ENCODE data around the gene SPACA9. TPM values are rescaled to one million over a fixed set of nuclear protein-coding genes. Genes with fewer than 3 reads are reported as not detected.

Gene SPACA9
- total and polyA plus RNA-seq, 10 of the 15 experiments (the other 5 are each of a cell fraction or from before 2014, with no cell fraction given), result 0.68 to 2.9 (median 1.0) TPM

- ChIA-PET SMC1A (ENCODE audit: uncharacterized antibody, unreplicated experiment) (interaction anchor here (0.8 kb wide), 1 partner anchor 11 kb away, joined by 3 read pairs; no protein-coding TSS in a partner anchor), RAD21 (ENCODE audit: unreplicated experiment) (interaction anchor here (0.6 to 1.1 kb wide), 2 partner anchors 17 to 227 kb away, joined by 3 to 4 read pairs; partner anchors contain the start of gene DDX31), POLR2A (interaction anchor here (0.6 kb wide), 1 partner anchor 9 kb away, joined by 6 read pairs; no protein-coding TSS in a partner anchor), CTCF (interaction anchor here (0.6 to 2.2 kb wide), 2 partner anchors 8 to 485 kb away, joined by 3 to 9 read pairs; no protein-coding TSS in a partner anchor)
- Histone ChIP-seq H2AFZ (ENCODE audit: control insufficient read depth, low read depth, low read length) (no peak overlapping the region), H3K4me1 (ENCODE audit: control insufficient read depth, insufficient read depth, low read length) (no peaks in the 10 kb centered on the region), H3K9me3 (replicated peaks; ENCODE audit: control insufficient read depth, insufficient read depth, low read length) (no peaks in the 10 kb centered on the region), H3K27me3 (replicated peaks in 1 of 2; ENCODE audit: control insufficient read depth in 2 of 2, insufficient read depth in 2 of 2, low read length in 1 of 2) (no peaks in the 10 kb centered on the region), H3K4me3 (no peak overlapping the region), H3K36me3 (ENCODE audit: control insufficient read depth in 2 of 2, insufficient read depth in 2 of 2, low read length in 1 of 2) (peaks cover 2 to 18% of the 10 kb centered on the region in 2 experiments), H4K20me1 (ENCODE audit: control insufficient read depth, insufficient read depth) (no peaks in the 10 kb centered on the region), H3K9ac (ENCODE audit: control insufficient read depth, insufficient read depth, low read length) (no peak overlapping the region), H3K27ac (ENCODE audit: control insufficient read depth, insufficient read depth) (no peak overlapping the region), H3K4me2 (ENCODE audit: control insufficient read depth, insufficient read depth) (no peak overlapping the region), H3K79me2 (ENCODE audit: control insufficient read depth, insufficient read depth, low read length) (no peaks in the 10 kb centered on the region)
- intact Hi-C loops (cut with micrococcal nuclease; ENCODE audit: unreplicated experiment), result no loop called here
- in situ Hi-C loops (cut with MboI), result no loop called here
- FAIRE-seq (no peak), ATAC-seq (no peak), DNase-seq (ENCODE audit: low read depth, low spot score) (no peak)
- TF ChIP-seq ASH2L (IDR thresholded peaks at IDR 0.05; ENCODE audit: borderline replicate concordance, low read depth) (no peak), IKZF2 (IDR thresholded peaks at IDR 0.05) (no peak), NFYA (IDR thresholded peaks at IDR 0.05; ENCODE audit: borderline replicate concordance, low read depth, low read length) (no peak), TCF7 (IDR thresholded peaks at IDR 0.05; ENCODE audit: borderline replicate concordance) (no peak), RAD51 (IDR thresholded peaks at IDR 0.05) (no peak), ESRRA (IDR thresholded peaks at IDR 0.05; ENCODE audit: low read length) (no peak), CEBPB (IDR thresholded peaks at IDR 0.05; ENCODE audit: borderline replicate concordance in 1 of 2, low read depth in 2 of 2, low read length in 2 of 2) (no peak), SREBF1 (IDR thresholded peaks at IDR 0.05; ENCODE audit: low read length) (no peak), MEF2A (IDR thresholded peaks at IDR 0.05; ENCODE audit: insufficient read depth, low read depth, low read length) (no peak), NR2C1 (IDR thresholded peaks at IDR 0.05) (no peak), TARDBP (IDR thresholded peaks at IDR 0.05; ENCODE audit: borderline replicate concordance) (no peak), NFIC (IDR thresholded peaks at IDR 0.05; ENCODE audit: low read depth, low read length) (no peak), REST (IDR thresholded peaks at IDR 0.05; ENCODE audit: low read depth, low read length) (no peak), ZNF207 (IDR thresholded peaks at IDR 0.05; ENCODE audit: borderline replicate concordance) (no peak), EGR1 (IDR thresholded peaks at IDR 0.05; ENCODE audit: borderline replicate concordance in 1 of 2, low read depth in 2 of 2, low read length in 2 of 2) (no peak), CEBPZ (IDR thresholded peaks at IDR 0.05; ENCODE audit: low read depth, low read length) (no peak)
- WGBS (ENCODE audit: insufficient coverage, insufficient replicate concordance, low lambda C conversion rate, missing lambda C conversion rate), result 91% methylated on average over 6 of the region's 6 CpGs
- BruUV-seq (replicated peaks), result no TSS peak
These were observed 18.2 kb downstream of the SPACA9 start for GRCh38 chr9:132896906-132897305.

Data from GM12878 (cell line).